IMR-90 (cell line): ENCODE measurements around the gene TSPAN14. TPM values are rescaled to one million over a fixed set of nuclear protein-coding genes. Genes with fewer than 3 reads are reported as not detected.
A peak's percentile ranks its signal among the peaks of the same experiment; 100 is the strongest.

ENCODE experiments used
- ATAC-seq: fragments of 200-7000 bp; cut with Tn5 transposase; 2 replicates; pipeline ENCODE4 v1.9.1; 2020; ENCODE audit warnings: low read depth, mild to moderate bottlenecking, moderate library complexity
- BruUV-seq: library from RNA; stranded (reverse); fragments of 400-500 nt; replicated peaks from 2 replicates; lab custom pipeline; 2021; lab: Mats Ljungman, UMichigan
- CTCF ChIA-PET: fragments of 300-600 bp; formaldehyde crosslinking; extraction: SDS; loops from one replicate; lab custom pipeline; 2021; ENCODE audit warnings: antibody characterized with exemption; lab: Yijun Ruan, JAX
- POLR2A ChIA-PET: fragments of 300-600 bp; sonication (Branson Sonifier 250); formaldehyde crosslinking; loops from one replicate; lab custom pipeline; 2022; ENCODE audit warnings: antibody characterized with exemption; ENCODE audit not compliant: unreplicated experiment; lab: Charles Lee
- DNase-seq: peaks from one replicate; pipeline ENCODE4 v3.0.0; 2013
- H2AFZ ChIP-seq: replicated peaks from 2 replicates; pipeline ENCODE3; 2013; ENCODE audit warnings: low read length, mild to moderate bottlenecking; ENCODE audit not compliant: poor library complexity
- H2AK5ac ChIP-seq: 2 replicates; pipeline ENCODE4 v1.6.1; 2013; ENCODE audit warnings: low read depth, low read length, inconsistent platforms
- H2AK9ac ChIP-seq: replicated peaks from 2 replicates; pipeline ENCODE3; 2013; ENCODE audit warnings: mild to moderate bottlenecking, low read depth, low read length, moderate library complexity; ENCODE audit not compliant: poor library complexity
- H2BK120ac ChIP-seq: 2 replicates; pipeline ENCODE4 v1.6.1; 2013; ENCODE audit warnings: low read depth, low read length, inconsistent platforms
- H2BK15ac ChIP-seq: 3 replicates; pipeline ENCODE4 v1.6.1; 2013; ENCODE audit warnings: low read depth, low read length, inconsistent platforms
- H2BK20ac ChIP-seq: 2 replicates; pipeline ENCODE4 v1.6.1; 2013; ENCODE audit warnings: low read depth, mild to moderate bottlenecking, inconsistent platforms, low read length, moderate library complexity
- H2BK5ac ChIP-seq: 2 replicates; pipeline ENCODE4 v1.6.1; 2013; ENCODE audit warnings: mild to moderate bottlenecking, low read depth, low read length, inconsistent platforms; ENCODE audit not compliant: poor library complexity, severe bottlenecking
- H3K14ac ChIP-seq: replicated peaks from 2 replicates; pipeline ENCODE4 v1.6.1; 2013; ENCODE audit warnings: low read depth, low read length, inconsistent platforms
- H3K18ac ChIP-seq: 2 replicates; pipeline ENCODE4 v1.6.1; 2013; ENCODE audit warnings: low read depth, low read length, control low read depth
- H3K23ac ChIP-seq: 2 replicates; pipeline ENCODE4 v1.6.1; 2013; ENCODE audit warnings: low read depth, low read length, inconsistent platforms
- H3K27ac ChIP-seq: 2 replicates; pipeline ENCODE4 v1.5.1; 2013; ENCODE audit warnings: mild to moderate bottlenecking, control low read depth, low read length; ENCODE audit not compliant: insufficient read depth
- H3K27me3 ChIP-seq: 2 replicates; pipeline ENCODE4 v1.6.1; 2013; ENCODE audit warnings: low read length; ENCODE audit not compliant: control insufficient read depth, insufficient read depth
- H3K36me3 ChIP-seq: 2 replicates; pipeline ENCODE4 v1.6.1; 2013; ENCODE audit warnings: low read length, mixed read lengths; ENCODE audit not compliant: control insufficient read depth, insufficient read depth
- H3K4ac ChIP-seq: 2 replicates; pipeline ENCODE4 v1.6.1; 2013; ENCODE audit warnings: low read depth, low read length, inconsistent platforms
- H3K4me1 ChIP-seq: 2 replicates; pipeline ENCODE4 v1.6.1; 2013; ENCODE audit warnings: low read length, mixed read lengths; ENCODE audit not compliant: control insufficient read depth, insufficient read depth
- H3K4me2 ChIP-seq: 2 replicates; pipeline ENCODE4 v1.6.1; 2013; ENCODE audit warnings: low read depth, mild to moderate bottlenecking, control low read depth, low read length, moderate library complexity
- H3K4me3 ChIP-seq: 2 replicates; pipeline ENCODE4 v1.5.1; 2013; ENCODE audit warnings: low read depth, mild to moderate bottlenecking, control low read depth, low read length, moderate library complexity; ENCODE audit not compliant: insufficient read depth
- H3K56ac ChIP-seq: 2 replicates; pipeline ENCODE4 v1.6.1; 2013; ENCODE audit warnings: low read length, inconsistent platforms; ENCODE audit not compliant: insufficient read depth; ENCODE audit errors: extremely low read depth
- H3K79me1 ChIP-seq, 2 experiments: 2 replicates each; pipeline ENCODE4 v1.6.1; 2013; ENCODE audit warnings: low read length in 2 of 2, inconsistent platforms in 1 of 2, low read depth in 1 of 2
- H3K9ac ChIP-seq: 2 replicates; pipeline ENCODE4 v1.6.1; 2013; ENCODE audit warnings: low read depth, low read length, control low read depth
- H3K9me1 ChIP-seq: 2 replicates; pipeline ENCODE4 v1.6.1; 2013; ENCODE audit warnings: low read length, inconsistent platforms; ENCODE audit not compliant: insufficient read depth
- H3K9me3 ChIP-seq: 2 replicates; pipeline ENCODE4 v1.6.1; 2013; ENCODE audit warnings: low read length; ENCODE audit not compliant: control insufficient read depth, insufficient read depth
- H4K20me1 ChIP-seq: 2 replicates; pipeline ENCODE4 v1.6.1; 2013; ENCODE audit warnings: low read length, inconsistent platforms; ENCODE audit not compliant: insufficient read depth
- H4K5ac ChIP-seq: 2 replicates; pipeline ENCODE4 v1.6.1; 2013; ENCODE audit warnings: mild to moderate bottlenecking, low read depth, low read length, control low read depth
- H4K8ac ChIP-seq, 2 experiments: 2 replicates each; pipeline ENCODE4 v1.6.1; 2013; ENCODE audit warnings: low read depth in 2 of 2, low read length in 2 of 2, control low read depth in 1 of 2, inconsistent platforms in 1 of 2
- H4K91ac ChIP-seq: 2 replicates; pipeline ENCODE4 v1.6.1; 2013; ENCODE audit warnings: low read depth, low read length, inconsistent platforms; ENCODE audit not compliant: insufficient read depth
- CHD1 ChIP-seq: IDR thresholded peaks from 2 replicates; pipeline ENCODE4 v1.6.1; 2012; ENCODE audit warnings: low read depth, low read length, improper control_type of control experiment
- CTCF ChIP-seq: conservative IDR thresholded peaks from 2 replicates; pipeline ENCODE4 v1.5.1; 2012; ENCODE audit warnings: mild to moderate bottlenecking, low read depth, low read length, improper control_type of control experiment
- FOS ChIP-seq: fragments of 150-350 bp; IDR thresholded peaks from 2 replicates; pipeline ENCODE4 v1.6.1; 2016; ENCODE audit warnings: low read depth, low read length
- NFE2L2 ChIP-seq: fragments of 150-350 bp; IDR thresholded peaks from 2 replicates; pipeline ENCODE4 v1.6.1; 2016; ENCODE audit warnings: low read depth, mild to moderate bottlenecking, low read length
- USF2 ChIP-seq: fragments of 150-350 bp; IDR thresholded peaks from 2 replicates; pipeline ENCODE4 v1.6.1; 2017; ENCODE audit warnings: mild to moderate bottlenecking, antibody characterized with exemption, low read length, low read depth
- WGBS, 2 experiments: methylation state at CpG; one replicate each; pipeline versions ENCODE4 v1.1.5 to v1.1.7; 2013; ENCODE audit warnings: missing lambda C conversion rate in 2 of 2; ENCODE audit not compliant: insufficient read length in 1 of 2; ENCODE audit errors: extremely low coverage in 2 of 2; 5-methylcytosine and 5-hydroxymethylcytosine counted together
- dilution Hi-C: fragments of 300-500 bp; cut with HindIII; formaldehyde crosslinking; loops from one replicate; pipeline ENCODE4 v1.14.3; 2018; ENCODE audit warnings: low sequenced_read_pairs; ENCODE audit not compliant: unreplicated experiment
- in situ Hi-C: fragments of 300-500 bp; cut with MboI; formaldehyde crosslinking; loops from 3 replicates; pipeline ENCODE4 v1.14.3; 2019; ENCODE audit warnings: low sequenced_read_pairs, inconsistent platforms, mixed read lengths
- intact Hi-C: fragments of 100-400 bp; cut with micrococcal nuclease; formaldehyde crosslinking; loops from 2 replicates; pipeline ENCODE4 v1.10.0; 2022
- polyA plus RNA-seq, 3 experiments: library from polyadenylated mRNA; depleted of rRNA; stranded (reverse); fragments of >200 nt; gene quantifications; 2 replicates each; pipeline ENCODE4 v1.2.3, GENCODE V29; 2012; ENCODE audit warnings: low replicate concordance in 1 of 3
- total RNA-seq: library from RNA; depleted of rRNA; stranded (reverse); fragments of >200 nt; gene quantifications from 2 replicates; pipeline ENCODE4 v1.2.3, GENCODE V29; 2012

TSPAN14 gene
- total and polyA plus RNA-seq, 2 of the 4 experiments (the other 2 are of a cell fraction), result 18.5 to 43.0 TPM

- dilution Hi-C loops, result no loop called here
- CTCF ChIA-PET, result no interaction called here
Measured at GRCh38 chr10:80520661-80521470, 66.8 kb downstream of the TSPAN14 start.

More at GRCh38 chr10:80520661-80521470, 66.8 kb downstream of the TSPAN14 start:
- Histone ChIP-seq H2AK5ac (no peak overlapping the region), H3K4me2 (no peak overlapping the region), H2BK120ac (no peak overlapping the region), H3K36me3 (peaks cover 29% of the 10 kb centered on the region), H4K5ac (no peak overlapping the region), H3K4me3 (no peak overlapping the region), H4K20me1 (no peaks in the 10 kb centered on the region), H3K4me1 (no peaks in the 10 kb centered on the region), H3K9me1 (no peaks in the 10 kb centered on the region; the same call in 1 of the 2 replicates), H3K14ac (no peak overlapping the region), H3K56ac (no peak overlapping the region), H3K9me3 (no peaks in the 10 kb centered on the region), H3K23ac (no peak overlapping the region), H3K4ac (no peak overlapping the region), H4K8ac (no peak overlapping the region), H2AFZ (peak overlapping the region; percentile 16), H2BK15ac (no peak overlapping the region), H3K9ac (no peak overlapping the region), H2BK20ac (no peak overlapping the region), H3K79me1 (no peaks in the 10 kb centered on the region; a peak in 1 of 4 replicates), H2BK5ac (no peak overlapping the region), H3K27ac (no peak overlapping the region), H4K91ac (no peak overlapping the region), H2AK9ac (no peak overlapping the region), H3K27me3 (no peaks in the 10 kb centered on the region), H3K18ac (no peak overlapping the region)
- TF ChIP-seq CTCF, result no peak
- no peak for TF ChIP-seq FOS
- no peak for TF ChIP-seq NFE2L2
- no peak for TF ChIP-seq USF2
- no peak for TF ChIP-seq CHD1
- DNase-seq (no peak), ATAC-seq (no peak)
- BruUV-seq, result no TSS peak
- intact Hi-C loops, result no loop called here
- in situ Hi-C loops, result no loop called here
- POLR2A ChIA-PET, result no interaction called here
- WGBS, 2 experiments, result 79% methylated on average over 6 of the region's 10 CpGs; no CpG with 5 or more reads in 1 of the 2 experiments
